ENCODE data around the gene SETBP1.

SETBP1 gene

DNA sequence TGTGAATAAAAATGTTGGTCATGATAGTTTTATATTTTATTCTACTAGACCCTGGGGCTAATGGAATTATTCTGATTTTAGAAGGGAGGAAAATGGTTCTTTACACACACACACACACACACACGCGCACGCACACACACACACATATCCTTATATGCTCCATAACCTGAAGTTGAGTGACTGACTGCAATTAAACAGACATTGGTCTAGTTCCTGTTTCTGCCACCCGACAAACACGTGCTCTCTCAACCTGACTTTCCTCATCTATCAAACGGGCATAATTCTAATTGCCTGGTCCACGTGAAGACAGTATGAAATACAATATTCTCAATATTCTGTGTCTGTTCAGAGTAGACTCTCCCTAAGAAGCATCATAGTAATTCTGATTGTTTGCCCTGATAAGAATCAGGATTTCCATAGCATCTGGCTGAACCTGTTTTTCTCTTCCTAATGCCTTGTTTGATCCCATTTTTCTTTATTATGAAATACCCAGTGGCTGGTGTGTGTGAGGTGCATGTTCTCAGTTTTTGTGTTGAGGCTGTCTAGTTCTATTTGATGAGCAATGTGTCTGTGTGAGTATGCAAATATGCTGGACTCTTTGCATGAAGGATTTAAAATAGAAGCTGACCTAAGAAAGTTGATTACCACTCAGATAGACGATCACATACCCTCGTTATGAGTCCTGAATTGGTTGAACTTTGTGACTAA, 51.0 kb downstream of the SETBP1 start:
- DNase-seq (ENCODE audit: low read depth), result no peak

DNA sequence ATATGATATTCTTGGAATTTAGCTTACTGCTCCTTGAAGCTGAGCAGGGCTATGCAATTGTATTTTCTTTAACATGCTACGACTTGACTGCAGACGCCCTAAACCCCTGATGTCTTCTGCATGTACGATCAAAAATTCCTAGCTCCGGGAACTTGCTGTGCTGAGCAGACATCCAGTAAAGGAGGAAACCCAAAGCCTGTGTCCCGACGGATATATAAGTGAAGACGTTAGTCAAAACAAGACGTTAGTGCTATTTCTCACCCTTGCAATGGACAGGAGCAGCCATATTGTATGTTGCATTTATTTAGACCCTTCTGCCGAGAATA, 51.5 kb downstream of the SETBP1 start:
- DNase-seq (ENCODE audit: low read depth), result no peak

DNA sequence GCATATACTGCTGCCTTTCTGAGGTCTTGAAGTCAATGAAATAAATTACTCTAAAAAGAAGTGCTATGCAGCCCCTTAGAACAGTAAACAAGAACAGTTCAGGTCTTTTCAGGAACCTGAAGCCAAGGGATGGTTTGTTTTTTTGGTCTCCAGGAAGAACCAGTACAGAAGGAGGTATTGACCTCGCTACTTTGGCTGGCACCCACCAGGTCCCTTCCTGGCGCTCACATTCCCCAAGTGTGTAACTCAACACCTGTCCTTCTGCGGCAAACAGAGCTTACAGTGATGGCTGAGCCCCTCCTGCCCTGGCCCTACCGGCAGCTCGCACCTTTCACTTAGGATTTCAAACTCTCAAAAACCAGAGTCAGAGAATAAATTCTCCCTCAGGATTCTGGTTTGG, 51.9 kb downstream of the SETBP1 start:
- no peak for DNase-seq (ENCODE audit: low read depth)

DNA sequence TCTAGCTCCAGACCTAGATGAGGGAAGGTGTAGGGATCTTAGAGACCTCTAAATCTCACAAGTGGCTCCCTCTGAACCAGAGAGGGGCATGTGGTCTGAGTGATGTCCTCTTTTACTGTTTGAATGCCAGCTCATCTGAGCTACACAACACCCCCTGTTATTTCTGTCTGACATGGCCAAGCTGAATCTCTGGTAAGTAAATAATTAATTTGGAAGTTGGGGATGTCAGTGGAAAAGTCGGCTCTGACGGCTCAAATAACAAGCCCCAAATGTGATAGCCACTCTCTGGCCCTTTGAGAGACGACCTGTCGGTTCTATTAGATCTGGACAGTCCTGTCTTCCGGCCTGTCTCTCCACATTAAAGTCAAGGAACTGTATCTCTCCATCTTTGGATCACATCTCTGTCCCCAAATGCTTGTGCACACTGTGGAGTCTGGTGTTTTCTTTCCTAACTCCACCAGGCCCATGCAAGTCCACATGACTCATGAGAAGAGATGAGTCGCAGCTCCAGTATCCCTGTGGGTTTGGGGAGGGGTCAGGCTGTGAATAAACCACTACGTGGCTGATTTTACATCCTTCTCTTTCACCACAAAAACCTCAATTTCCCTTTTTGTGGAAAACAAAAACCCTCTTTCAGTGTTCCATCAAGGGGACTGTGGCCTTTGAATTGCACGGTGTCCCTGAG, 52.5 kb downstream of the SETBP1 start:
- no peak for DNase-seq (ENCODE audit: low read depth)

DNA sequence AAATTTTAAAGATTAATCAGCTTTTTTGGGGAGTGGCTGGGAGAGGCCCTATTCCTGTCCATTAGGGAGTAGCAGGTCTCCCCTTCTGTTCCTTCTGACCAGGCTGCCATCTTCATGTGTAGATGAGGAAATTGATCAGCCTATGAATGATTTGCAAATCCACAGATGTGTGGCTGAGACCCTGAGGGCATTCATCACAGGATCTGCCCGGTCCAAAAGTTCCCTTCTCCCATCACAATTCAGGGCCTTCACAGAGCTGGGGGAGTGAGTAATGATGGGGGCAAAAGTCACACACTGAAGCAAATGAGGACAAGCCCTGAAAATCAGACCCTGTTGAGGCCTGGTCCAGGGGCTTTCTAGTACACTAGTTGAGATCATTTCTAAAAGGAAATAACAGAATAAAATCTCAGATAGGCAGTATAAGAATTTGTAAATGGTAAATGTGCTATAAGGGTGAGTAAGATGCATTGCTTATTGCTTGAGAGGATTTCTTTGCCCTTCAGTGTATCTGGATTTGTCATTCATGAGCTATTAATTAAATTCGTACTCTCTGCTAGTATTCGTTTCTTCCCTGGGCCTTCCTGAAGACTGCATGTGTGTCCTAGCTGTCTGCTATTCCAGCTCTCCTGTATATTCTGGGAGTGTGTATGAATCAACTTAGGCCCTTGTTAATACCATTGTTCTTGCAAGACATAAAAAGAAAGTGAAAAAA, 53.2 kb downstream of the SETBP1 start:
- no peak for DNase-seq (ENCODE audit: low read depth)

DNA sequence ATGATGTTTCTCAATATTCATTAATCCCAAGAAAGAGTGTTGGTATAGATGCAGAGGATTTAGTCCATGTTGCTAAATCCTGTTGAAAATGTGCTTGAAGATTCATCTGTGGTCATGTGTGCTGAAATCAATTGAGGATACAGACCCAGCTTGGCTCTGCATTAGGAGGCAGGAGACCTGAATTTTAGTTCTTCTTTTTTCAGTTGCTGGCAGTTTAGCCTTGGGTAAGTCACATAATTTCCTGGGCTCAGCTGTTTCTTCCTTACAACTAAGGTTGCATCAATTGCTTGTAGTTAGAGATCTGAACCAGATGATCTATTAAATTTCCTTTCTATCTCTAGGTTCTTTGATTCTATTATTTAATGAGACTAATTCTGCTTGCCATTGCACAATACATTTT, 54.4 kb downstream of the SETBP1 start:
- no peak for DNase-seq (ENCODE audit: low read depth)

DNA sequence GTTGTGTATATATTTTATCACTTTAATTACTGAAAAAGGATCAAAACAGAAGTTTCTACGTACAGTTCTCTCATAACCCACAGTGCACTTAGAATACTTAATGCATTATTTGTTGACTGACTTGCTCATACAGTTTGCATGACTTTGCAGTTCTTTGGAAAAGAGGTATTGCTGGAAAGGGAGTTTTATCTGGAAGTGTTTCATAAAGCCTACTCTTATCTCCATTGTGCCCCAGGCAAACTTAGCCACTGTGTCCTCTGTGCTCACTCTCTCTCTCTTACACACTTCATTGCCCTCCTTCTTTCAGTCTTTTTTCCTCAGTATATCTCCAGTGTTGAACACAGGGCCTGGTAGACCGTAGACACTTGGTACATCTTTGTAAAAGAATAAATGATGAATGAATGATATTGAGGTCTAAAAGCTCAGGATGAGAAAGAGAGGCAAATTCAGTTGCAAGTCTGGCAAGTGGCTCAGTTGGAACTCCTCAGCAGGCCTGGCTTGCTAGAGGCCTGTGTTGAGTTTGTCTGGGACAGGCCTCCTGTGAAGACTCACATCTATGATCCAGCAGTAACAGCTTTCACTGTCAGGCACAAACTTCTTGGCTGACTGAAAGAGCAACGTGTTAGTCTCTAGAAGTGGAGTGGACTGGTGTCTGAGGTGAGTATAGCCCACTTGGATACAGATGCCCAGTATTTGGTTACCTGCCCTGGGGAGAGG, 56.1 kb downstream of the SETBP1 start:
- DNase-seq (ENCODE audit: low read depth), result no peak

DNA sequence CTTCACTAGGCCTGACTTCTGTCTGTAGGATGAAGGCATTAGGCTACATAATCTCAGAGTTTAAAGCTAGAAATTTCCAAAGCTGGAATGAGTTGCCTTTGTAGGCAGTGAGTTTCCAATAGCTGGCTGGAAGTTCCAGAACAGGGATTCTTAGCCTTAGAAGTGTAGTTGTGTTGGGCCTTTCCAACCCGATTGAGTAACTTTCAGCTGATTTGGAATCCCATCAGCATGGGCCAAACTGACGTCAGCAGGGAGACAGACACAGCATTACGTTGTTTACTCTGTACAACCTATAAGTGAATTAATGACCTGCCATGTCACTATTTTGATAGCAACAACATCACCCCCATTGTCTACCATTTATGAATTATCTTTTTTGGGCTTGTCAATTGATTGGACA, 56.9 kb downstream of the SETBP1 start:
- DNase-seq (ENCODE audit: low read depth), result no peak

DNA sequence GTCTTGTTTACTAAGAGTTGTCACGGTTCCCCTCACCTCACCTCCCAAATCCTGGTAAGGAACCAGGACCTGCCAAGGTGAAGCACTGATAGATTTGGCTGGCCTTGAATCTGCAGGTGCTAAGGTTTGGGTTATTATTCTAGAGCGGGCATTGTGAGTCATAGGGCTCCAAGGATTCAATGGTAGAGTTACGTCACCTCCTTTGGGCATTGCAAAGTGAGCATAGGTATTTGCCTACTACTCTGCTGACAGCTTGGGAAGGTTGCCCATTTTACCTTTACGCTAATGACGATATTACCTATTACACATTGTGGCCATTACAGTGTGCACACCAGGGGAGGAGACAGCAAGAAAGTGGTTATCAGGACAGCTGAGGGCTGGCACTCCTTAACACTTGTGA, 59.3 kb downstream of the SETBP1 start:
- DNase-seq (ENCODE audit: low read depth), result no peak

DNA sequence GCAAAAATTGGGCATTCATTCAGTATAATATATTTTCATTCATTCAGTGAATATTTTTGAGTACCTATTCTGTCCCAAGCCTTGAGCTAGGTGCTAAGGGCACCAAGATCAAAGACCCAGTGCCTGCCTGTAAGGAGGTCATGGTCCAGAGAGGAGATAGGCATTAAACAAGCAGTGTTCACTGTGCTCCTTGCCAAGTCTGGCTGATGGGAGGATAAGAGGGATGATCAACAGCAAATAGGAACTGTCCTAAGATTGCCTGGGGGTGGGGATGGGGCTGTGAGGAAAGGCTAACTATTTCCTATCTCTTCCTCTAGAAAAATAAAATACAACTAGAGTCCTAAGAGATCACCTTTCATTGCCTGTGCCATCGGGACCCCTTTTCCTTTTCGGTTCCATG, 60.4 kb downstream of the SETBP1 start:
- no peak for DNase-seq (ENCODE audit: low read depth)

DNA sequence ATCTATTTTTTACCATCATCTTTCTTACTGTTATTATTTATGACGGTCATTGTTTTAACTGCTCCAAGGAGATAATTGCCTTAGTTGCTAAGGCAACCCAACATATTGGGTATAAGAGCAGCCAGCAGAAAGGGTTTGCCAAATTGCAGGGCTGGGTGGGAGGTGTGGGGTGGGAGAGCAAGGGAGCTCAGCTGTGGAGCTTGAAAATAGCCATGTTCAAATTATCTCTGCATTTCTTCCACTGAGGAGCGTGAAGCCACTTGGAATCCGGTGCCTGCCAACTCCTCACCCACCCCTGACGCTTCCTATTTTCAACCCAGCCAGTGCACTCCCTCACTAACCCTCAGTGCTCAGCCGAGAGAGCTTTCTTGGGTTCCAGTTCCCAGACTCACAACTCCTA, 60.8 kb downstream of the SETBP1 start:
- DNase-seq (ENCODE audit: low read depth), result no peak

DNA sequence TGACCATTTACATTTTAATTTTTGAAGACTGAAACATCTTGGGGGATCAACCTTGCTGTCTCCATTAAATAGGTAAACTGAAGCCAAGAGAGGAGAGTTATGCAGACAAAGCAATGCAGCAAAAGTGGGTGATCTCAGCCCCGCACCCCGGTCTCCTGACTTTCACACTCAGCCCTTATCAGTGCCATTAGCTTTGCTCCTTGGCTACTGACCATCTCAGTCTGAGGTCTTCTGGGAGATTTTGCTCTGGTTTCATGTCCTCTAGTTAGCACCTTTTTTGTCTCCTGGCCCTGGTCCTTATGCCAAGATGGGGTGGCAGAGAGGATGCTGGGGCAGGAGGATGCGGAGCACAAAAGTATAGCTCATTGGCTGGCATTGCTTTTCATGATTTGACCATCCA, 61.4 kb downstream of the SETBP1 start:
- DNase-seq (ENCODE audit: low read depth), result no peak

DNA sequence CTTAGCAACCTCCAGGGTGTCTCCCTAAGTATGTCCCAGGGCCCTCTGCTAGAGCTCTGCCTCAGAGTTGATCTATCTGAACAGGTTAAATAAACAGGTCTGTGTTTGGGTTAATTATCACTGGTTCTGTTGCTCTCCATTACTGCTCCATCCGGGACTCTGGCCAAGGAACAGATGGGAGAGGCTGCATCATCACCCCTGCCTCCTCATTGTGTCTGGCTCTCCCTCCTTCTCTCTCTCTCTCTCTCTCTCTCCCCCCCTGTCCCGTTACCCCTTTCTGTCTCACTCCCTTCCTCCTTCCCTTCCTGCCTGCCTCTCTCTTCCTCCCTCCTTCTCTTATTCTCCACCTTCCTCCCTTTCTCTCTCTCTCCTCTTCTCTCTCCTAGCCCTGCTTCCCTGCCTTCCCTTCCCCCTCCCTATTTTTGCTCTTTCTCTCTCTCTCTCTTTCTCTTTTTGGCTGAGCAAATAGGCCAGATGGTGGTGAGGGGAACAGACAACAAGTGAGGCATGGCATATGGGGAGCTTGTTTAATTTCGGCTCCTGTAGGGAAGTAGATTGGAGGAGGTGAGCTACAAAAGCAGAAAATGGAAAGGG, 62.1 kb downstream of the SETBP1 start:
- DNase-seq (ENCODE audit: low read depth), result no peak

DNA sequence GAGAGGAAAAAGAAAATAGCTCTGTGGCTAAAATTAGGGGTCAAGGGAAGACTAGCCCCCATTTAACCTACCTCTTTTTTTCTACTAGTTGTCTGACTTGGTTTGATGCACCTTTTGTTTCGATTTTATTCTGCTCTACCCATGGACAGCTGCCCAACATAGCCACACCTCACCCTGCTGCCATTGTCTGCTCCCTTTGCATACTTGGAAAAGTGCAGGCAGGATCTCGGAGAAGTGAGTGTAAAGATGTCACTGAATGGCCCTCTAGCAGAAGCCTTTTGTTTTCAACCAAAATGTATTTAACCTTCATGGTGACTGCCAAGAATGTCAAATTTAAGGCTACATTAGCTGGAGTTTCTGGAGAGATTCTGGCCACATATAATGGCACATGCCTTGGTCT, 62.9 kb downstream of the SETBP1 start:
- DNase-seq (ENCODE audit: low read depth), result no peak

DNA sequence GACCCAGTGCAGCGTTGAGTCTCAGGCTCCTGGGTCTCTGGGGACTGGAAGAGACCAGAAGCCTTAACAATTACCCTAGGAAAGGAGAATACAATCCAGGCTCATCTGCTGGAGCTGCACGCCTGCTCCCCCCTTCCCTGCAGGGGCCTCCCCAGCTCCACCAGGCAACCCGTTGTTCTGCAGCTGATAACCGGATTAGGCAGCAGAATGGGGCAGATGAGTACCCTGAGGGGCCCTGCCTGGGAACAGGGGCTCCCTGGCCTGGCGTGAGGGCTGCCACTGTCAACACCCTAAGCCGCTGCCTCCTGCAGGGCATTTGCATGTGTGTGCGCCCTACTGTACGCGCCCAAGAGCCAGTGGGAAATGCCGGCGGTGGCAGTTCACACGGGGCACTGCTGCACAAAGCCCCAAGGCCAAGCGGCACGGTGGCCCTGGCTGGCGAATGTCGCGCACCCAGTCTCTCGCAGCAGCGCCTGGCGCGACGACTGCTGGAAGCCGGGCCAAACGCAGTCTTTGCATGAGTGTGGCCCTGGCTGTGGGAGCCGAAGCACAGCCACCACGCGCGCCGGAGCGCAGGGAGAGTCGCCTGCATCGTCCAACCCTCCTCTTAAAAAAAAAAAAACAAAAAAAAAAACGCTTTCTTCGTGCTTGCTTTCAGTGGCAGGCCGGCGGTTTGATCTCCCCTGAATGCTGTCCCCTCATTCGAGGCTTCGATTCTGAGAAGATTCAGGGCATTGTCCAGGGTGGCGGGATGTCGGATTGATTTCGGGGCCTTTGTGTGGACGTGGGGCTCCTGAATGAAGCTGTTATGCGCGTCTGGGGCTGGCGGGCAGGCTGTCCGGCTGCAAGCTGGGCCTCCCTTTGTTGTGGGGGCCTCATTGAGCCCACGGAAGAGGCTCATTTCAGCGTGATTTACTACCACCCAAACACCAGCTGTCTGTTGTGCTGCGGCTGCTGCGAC, 63.8 kb downstream of the SETBP1 start:
- no peak for DNase-seq (ENCODE audit: low read depth)

DNA sequence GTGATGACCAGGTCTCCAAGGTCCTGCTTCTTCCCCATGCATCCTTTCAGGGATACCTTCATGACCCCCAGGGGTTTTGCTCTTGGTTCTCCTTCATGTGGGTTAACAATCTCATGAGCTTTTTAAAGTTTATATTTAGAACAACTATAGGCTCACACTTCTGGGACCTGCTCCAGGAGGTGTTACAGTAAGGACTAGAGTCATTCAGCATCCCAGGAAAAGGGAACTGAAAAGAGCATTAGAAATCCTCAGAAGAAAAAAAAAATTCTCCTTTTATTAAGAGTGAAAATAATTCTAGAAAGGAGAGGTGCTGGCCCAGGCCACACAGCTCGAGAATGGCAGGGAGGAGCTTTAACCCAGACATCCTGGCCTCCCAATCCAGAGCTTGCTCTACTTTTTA, 66.5 kb downstream of the SETBP1 start:
- DNase-seq (ENCODE audit: low read depth), result no peak

DNA sequence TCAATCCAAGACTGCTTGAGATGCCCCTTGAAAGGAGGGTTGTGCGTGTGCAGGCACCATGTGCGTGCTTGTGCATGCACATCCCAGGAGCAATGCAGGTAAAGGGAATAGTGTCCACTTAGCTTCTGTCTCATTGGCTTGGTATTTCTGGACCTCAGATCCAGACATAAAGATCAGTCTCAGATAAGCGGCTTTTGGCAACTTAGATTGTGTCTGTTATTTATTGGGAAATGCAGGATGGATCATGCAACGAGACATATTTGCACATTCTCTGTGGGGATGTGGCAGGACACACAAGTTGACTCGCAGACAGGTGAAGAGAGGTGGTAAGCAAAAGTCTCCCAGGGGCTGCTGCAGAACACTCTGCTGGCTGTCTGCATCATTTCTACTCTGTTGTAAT, 67.9 kb downstream of the SETBP1 start:
- DNase-seq (ENCODE audit: low read depth), result no peak

DNA sequence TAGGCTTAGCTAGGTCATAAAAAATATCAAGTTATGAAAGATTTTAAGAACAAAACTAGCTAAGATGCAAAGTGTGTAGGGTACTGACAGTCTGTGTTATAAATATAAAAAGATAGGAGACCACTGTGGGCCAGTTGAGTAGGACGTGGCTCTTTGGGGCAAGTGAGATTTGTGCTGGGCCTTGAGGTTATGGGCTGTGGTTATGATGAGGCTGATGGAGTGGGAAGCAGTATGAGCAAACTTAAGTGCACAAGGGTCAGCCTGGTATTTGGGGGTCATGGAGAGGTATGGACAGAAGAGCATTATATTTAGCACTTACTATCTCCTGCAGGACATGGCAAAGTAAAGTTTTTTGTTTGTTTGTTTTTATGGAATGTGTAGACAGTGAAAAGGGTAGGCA, 70.1 kb downstream of the SETBP1 start:
- no peak for DNase-seq (ENCODE audit: low read depth)

DNA sequence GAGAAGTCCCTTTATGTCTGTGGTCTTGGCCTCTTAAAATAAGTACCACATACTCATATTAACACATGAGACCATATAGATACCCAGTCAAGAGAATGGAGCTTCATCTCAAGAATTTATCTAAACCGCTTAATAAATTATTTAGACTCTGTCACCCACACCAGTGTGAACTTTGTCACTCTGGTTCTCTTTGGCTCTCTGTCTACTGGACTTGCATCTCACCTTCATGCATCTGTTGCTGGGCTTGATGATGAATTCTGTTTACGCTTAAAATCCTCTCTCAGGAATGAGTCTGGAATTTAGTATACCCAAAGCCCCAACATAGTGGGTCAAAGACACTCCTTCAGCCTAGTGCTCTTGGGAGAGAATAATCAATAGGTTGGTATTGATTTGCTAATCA, 73.9 kb downstream of the SETBP1 start:
- no peak for DNase-seq (ENCODE audit: low read depth)

DNA sequence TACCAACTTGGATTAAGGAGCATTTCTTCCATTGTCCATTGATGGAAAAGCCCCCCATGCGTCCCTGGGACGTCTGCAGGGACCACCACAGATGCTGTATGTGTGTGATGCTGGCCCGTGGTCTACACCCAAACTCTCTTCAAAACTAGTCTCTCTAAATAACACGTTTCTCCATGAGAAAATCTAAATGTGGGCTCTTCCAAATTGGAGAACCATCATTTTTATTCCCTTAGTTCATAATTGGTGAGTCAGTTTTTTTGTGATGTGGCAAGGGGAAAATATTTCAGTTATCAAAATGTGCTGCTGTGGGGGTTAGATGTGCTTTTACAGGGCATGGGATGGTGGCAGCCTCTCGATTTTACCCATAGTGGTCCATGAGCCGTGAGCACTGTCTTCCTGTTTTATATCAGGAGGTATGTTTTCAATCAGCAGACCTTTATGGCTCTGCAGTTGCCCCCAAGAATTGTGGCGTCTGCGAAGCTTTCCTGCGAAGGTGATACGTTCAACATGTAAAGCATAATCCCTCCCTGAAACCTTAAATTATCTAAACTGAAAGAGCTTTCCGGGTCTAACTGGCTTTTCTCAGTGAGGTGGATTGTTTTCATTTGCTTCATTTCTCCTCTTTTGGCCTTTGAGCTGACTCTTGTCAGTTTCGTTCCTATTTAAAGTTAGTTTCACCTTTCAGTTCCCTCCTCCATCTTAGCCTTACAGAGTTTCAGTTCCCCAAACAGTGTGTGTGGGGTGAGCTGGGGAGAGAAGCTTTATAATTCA, 78.4 kb downstream of the SETBP1 start:
- DNase-seq (ENCODE audit: low read depth), result no peak

DNA sequence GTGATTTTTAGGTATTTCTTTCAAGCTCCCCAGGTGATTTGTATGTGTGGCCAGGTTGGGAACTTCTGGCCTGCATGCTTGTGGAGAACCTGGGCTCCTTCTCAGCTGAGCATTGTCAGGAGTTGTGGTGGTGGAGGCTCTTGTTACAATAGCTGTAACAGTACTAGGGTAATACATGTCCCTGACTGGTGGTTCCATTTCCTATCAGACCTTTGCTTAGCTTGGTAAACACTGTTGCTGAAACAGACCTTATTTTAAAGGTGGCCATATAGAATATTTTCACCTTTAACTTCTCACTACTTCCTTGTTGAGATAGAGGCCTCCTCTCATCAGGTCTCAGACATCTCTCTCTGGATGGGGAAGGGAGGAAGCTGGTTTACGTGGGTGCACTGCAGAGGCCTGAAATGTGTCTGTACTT, 79.2 kb downstream of the SETBP1 start:
- no peak for DNase-seq (ENCODE audit: low read depth)
